Keratinocyte (primary cell): Measurements from ENCODE around the gene NDUFS6.

Source experiments
- EZH2 ChIP-seq: IDR thresholded peaks from one replicate; pipeline ENCODE4 v1.6.1; 2012; ENCODE audit warnings: inconsistent platforms, mild to moderate bottlenecking, low read length, moderate library complexity
- TF ChIP-seq, protein P1 (sequence below), 3 experiments: IDR thresholded peaks in 1 of 3; conservative IDR thresholded peaks in 1 of 3; optimal IDR thresholded peaks in 1 of 3; 2 replicates in 2 of 3; 3 replicates in 1 of 3; pipeline versions ENCODE3 to v1.5.1; 2011; ENCODE audit warnings: low read length in 3 of 3, mild to moderate bottlenecking in 3 of 3, moderate library complexity in 2 of 3, control low read depth in 1 of 3, inconsistent platforms in 1 of 3; ENCODE audit not compliant: insufficient read depth in 2 of 3; ENCODE audit errors: extremely low read depth in 1 of 3

DNA sequence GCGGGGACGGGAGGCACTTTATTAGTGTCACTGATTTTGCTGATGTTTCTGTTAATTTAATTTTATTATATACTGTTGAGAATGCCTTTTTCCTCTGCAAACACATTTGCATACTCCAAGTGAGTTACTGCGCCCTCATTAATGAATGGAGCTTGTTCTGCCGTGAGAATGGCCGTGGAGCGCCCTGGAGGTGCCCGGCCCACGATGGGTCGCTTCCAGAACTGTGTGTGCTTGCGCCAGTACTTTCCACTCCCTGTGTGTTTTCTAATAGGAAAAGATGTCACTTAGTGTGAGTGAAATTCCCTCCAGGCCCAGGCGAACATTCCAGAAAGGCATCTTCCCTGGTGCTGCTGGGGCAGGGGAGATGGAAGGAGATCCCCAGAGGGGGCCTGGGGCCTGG lies 30.1 kb downstream of the NDUFS6 start:
- no peak for TF ChIP-seq EZH2
- TF ChIP-seq, protein P1, sequence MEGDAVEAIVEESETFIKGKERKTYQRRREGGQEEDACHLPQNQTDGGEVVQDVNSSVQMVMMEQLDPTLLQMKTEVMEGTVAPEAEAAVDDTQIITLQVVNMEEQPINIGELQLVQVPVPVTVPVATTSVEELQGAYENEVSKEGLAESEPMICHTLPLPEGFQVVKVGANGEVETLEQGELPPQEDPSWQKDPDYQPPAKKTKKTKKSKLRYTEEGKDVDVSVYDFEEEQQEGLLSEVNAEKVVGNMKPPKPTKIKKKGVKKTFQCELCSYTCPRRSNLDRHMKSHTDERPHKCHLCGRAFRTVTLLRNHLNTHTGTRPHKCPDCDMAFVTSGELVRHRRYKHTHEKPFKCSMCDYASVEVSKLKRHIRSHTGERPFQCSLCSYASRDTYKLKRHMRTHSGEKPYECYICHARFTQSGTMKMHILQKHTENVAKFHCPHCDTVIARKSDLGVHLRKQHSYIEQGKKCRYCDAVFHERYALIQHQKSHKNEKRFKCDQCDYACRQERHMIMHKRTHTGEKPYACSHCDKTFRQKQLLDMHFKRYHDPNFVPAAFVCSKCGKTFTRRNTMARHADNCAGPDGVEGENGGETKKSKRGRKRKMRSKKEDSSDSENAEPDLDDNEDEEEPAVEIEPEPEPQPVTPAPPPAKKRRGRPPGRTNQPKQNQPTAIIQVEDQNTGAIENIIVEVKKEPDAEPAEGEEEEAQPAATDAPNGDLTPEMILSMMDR (optimal IDR thresholded peaks at IDR 0.05 in 1 of 3, IDR thresholded peaks at IDR 0.05 in 1 of 3, conservative IDR thresholded peaks at IDR 0.05 in 1 of 3; ENCODE audit: extremely low read depth in 1 of 3, insufficient read depth in 2 of 3, low read length in 3 of 3): no peak
